ENCODE results near the gene ADCY4. TPM values are rescaled to one million over a fixed set of nuclear protein-coding genes. Genes with fewer than 3 reads are reported as not detected.

The ADCY4 gene
- total and polyA plus RNA-seq, 2 of the 13 experiments (the other 11 are each of a cell fraction or from before 2014, with no cell fraction given): 0.03 TPM; not detected in 1

DNA sequence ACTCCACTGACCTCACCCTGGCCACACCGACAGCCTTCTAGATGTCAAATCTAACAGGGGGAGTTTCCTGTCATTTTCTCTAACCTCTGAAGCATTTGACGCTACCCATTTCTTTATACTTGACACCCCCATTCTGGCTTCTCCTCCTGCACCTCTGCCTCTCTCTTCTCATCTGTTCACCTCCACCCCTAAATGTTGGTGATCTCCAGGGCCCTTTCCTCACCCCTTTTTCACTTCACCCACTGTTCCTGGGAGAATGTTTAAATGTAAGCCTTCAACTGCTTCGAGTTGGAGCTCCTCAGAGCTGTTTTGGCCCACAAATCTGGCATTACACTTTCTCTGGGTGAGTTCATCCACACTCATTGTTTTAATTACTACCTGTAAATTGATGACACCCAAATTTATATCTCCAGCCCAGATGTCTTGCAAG is 63.0 kb downstream of the ADCY4 start (continued):
- TF ChIP-seq, protein P1, sequence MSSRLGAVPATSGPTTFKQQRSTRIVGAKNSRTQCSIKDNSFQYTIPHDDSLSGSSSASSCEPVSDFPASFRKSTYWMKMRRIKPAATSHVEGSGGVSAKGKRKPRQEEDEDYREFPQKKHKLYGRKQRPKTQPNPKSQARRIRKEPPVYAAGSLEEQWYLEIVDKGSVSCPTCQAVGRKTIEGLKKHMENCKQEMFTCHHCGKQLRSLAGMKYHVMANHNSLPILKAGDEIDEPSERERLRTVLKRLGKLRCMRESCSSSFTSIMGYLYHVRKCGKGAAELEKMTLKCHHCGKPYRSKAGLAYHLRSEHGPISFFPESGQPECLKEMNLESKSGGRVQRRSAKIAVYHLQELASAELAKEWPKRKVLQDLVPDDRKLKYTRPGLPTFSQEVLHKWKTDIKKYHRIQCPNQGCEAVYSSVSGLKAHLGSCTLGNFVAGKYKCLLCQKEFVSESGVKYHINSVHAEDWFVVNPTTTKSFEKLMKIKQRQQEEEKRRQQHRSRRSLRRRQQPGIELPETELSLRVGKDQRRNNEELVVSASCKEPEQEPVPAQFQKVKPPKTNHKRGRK (CRISPR knock-in tag; IDR thresholded peaks at IDR 0.05): no peak
- TF ChIP-seq ZNF317 (CRISPR knock-in tag; IDR thresholded peaks at IDR 0.05): peak; percentile 16; the same call in 1 of the 2 replicates
- TF ChIP-seq ZNF644 (CRISPR knock-in tag; IDR thresholded peaks at IDR 0.05; ENCODE audit: low read depth): no peak
- no peak for TF ChIP-seq GPN1 (CRISPR knock-in tag; IDR thresholded peaks at IDR 0.05; ENCODE audit: borderline replicate concordance)
- TF ChIP-seq CBX2 (IDR thresholded peaks at IDR 0.05; ENCODE audit: low read depth, low read length): no peak
- no peak for TF ChIP-seq CBX2 (CRISPR knock-in tag; IDR thresholded peaks at IDR 0.05; ENCODE audit: low read depth)
- TF ChIP-seq, protein P2, sequence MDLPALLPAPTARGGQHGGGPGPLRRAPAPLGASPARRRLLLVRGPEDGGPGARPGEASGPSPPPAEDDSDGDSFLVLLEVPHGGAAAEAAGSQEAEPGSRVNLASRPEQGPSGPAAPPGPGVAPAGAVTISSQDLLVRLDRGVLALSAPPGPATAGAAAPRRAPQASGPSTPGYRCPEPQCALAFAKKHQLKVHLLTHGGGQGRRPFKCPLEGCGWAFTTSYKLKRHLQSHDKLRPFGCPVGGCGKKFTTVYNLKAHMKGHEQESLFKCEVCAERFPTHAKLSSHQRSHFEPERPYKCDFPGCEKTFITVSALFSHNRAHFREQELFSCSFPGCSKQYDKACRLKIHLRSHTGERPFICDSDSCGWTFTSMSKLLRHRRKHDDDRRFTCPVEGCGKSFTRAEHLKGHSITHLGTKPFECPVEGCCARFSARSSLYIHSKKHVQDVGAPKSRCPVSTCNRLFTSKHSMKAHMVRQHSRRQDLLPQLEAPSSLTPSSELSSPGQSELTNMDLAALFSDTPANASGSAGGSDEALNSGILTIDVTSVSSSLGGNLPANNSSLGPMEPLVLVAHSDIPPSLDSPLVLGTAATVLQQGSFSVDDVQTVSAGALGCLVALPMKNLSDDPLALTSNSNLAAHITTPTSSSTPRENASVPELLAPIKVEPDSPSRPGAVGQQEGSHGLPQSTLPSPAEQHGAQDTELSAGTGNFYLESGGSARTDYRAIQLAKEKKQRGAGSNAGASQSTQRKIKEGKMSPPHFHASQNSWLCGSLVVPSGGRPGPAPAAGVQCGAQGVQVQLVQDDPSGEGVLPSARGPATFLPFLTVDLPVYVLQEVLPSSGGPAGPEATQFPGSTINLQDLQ (CRISPR knock-in tag; IDR thresholded peaks at IDR 0.05): no peak
- TF ChIP-seq, protein P3, sequence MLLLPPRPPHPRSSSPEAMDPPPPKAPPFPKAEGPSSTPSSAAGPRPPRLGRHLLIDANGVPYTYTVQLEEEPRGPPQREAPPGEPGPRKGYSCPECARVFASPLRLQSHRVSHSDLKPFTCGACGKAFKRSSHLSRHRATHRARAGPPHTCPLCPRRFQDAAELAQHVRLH (CRISPR knock-in tag; IDR thresholded peaks at IDR 0.05; ENCODE audit: borderline replicate concordance, low read depth): no peak
- TF ChIP-seq ZNF605 (CRISPR knock-in tag; IDR thresholded peaks at IDR 0.05): no peak
- no peak for TF ChIP-seq FOXP1 (IDR thresholded peaks at IDR 0.05)
- TF ChIP-seq FOXP1 (CRISPR knock-in tag; IDR thresholded peaks at IDR 0.05): no peak
- no peak for TF ChIP-seq ZEB1 (IDR thresholded peaks at IDR 0.05; ENCODE audit: insufficient replicate concordance, low read depth)
- TF ChIP-seq ZNF136 (CRISPR knock-in tag; IDR thresholded peaks at IDR 0.05; ENCODE audit: low read depth): no peak
- TF ChIP-seq HOXA9 (CRISPR knock-in tag; IDR thresholded peaks at IDR 0.05; ENCODE audit: borderline replicate concordance): no peak
- TF ChIP-seq, protein P4, sequence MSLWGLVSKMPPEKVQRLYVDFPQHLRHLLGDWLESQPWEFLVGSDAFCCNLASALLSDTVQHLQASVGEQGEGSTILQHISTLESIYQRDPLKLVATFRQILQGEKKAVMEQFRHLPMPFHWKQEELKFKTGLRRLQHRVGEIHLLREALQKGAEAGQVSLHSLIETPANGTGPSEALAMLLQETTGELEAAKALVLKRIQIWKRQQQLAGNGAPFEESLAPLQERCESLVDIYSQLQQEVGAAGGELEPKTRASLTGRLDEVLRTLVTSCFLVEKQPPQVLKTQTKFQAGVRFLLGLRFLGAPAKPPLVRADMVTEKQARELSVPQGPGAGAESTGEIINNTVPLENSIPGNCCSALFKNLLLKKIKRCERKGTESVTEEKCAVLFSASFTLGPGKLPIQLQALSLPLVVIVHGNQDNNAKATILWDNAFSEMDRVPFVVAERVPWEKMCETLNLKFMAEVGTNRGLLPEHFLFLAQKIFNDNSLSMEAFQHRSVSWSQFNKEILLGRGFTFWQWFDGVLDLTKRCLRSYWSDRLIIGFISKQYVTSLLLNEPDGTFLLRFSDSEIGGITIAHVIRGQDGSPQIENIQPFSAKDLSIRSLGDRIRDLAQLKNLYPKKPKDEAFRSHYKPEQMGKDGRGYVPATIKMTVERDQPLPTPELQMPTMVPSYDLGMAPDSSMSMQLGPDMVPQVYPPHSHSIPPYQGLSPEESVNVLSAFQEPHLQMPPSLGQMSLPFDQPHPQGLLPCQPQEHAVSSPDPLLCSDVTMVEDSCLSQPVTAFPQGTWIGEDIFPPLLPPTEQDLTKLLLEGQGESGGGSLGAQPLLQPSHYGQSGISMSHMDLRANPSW (CRISPR knock-in tag; IDR thresholded peaks at IDR 0.05; ENCODE audit: borderline replicate concordance): peak; percentile 15; the same call in 1 of the 2 replicates
- no peak for TF ChIP-seq PRMT3 (CRISPR knock-in tag; IDR thresholded peaks at IDR 0.05; ENCODE audit: borderline replicate concordance, low read depth)
- no peak for TF ChIP-seq ZSCAN25 (CRISPR knock-in tag; IDR thresholded peaks at IDR 0.05)
- TF ChIP-seq KLF16 (CRISPR knock-in tag; IDR thresholded peaks at IDR 0.05): peak in 1 of 2 experiments; percentile 19; a peak in 1 of 4 replicates
- no peak for TF ChIP-seq ZNF652 (CRISPR knock-in tag; IDR thresholded peaks at IDR 0.05; ENCODE audit: borderline replicate concordance, low read depth)
- TF ChIP-seq ZNF629 (CRISPR knock-in tag; conservative IDR thresholded peaks at IDR 0.05): no peak
- no peak for TF ChIP-seq ZNF558 (CRISPR knock-in tag; IDR thresholded peaks at IDR 0.05; ENCODE audit: borderline replicate concordance)
- no peak for TF ChIP-seq ZNF274 (CRISPR knock-in tag; IDR thresholded peaks at IDR 0.05)
- TF ChIP-seq FOSL2 (CRISPR knock-in tag; IDR thresholded peaks at IDR 0.05): no peak
- peak; percentile 23; the same call in 1 of the 2 replicates for TF ChIP-seq FLYWCH1 (CRISPR knock-in tag; IDR thresholded peaks at IDR 0.05)
- TF ChIP-seq MTF2 (CRISPR knock-in tag; IDR thresholded peaks at IDR 0.05; ENCODE audit: borderline replicate concordance): 0 out of 2 replicates have a peak, but pooled peaks have one; percentile 9
- TF ChIP-seq FOXM1 (CRISPR knock-in tag; IDR thresholded peaks at IDR 0.05): no peak

Data from HepG2 (cell line).